Gastroesophageal sphincter (tissue), 3 donors: ENCODE results near the gene HECTD1.
"Not testable (repeated sequence)": the region's sequence is repeated elsewhere in the genome, so short reads cannot be mapped to it uniquely, and the experiment has no call there.

Experiments used
- CTCF ChIP-seq, 4 experiments: fragments of 200-600 bp in 2 of 4; fragments of 450-650 bp in 2 of 4; sonication (generic) in 1 of 4; IDR thresholded peaks; one replicate each; pipeline ENCODE4 v1.5.1; 2017 to 2019; ENCODE audit warnings: antibody characterized with exemption in 4 of 4, mild to moderate bottlenecking in 2 of 4, moderate library complexity in 2 of 4
- EP300 ChIP-seq: sonication (generic); formaldehyde crosslinking; IDR thresholded peaks from one replicate; pipeline ENCODE4 v1.6.1; 2017; ENCODE audit warnings: antibody characterized with exemption, mild to moderate bottlenecking

GRCh38 chr14:31192544-31192943 is 15.0 kb downstream of the HECTD1 start:
- not testable (repeated sequence) for TF ChIP-seq CTCF (IDR thresholded peaks at IDR 0.05); EP300
